K562 (cell line): ENCODE measurements around the gene FDX2.

Experiments used
- POLR2AphosphoS5 ChIP-seq: IDR thresholded peaks from 2 replicates; pipeline ENCODE4 v1.6.1; 2011; ENCODE audit warnings: mild to moderate bottlenecking, low read depth, low read length, moderate library complexity; ENCODE audit not compliant: control insufficient read depth, insufficient read depth
- TF ChIP-seq, protein P1 (sequence below): sonication (generic); formaldehyde crosslinking; IDR thresholded peaks from 2 replicates; pipeline ENCODE4 v1.8.0; 2022; ENCODE audit warnings: missing genetic modification reagents, mild to moderate bottlenecking, borderline replicate concordance
- TF ChIP-seq, protein P2 (sequence below), 2 experiments: fragments of 450-650 bp; formaldehyde crosslinking in 1 of 2; IDR thresholded peaks; 2 replicates each; pipeline versions ENCODE4 v1.4.0 to v1.6.1; 2014 to 2020; ENCODE audit warnings: mild to moderate bottlenecking in 2 of 2, borderline replicate concordance in 1 of 2, low read depth in 1 of 2

DNA sequence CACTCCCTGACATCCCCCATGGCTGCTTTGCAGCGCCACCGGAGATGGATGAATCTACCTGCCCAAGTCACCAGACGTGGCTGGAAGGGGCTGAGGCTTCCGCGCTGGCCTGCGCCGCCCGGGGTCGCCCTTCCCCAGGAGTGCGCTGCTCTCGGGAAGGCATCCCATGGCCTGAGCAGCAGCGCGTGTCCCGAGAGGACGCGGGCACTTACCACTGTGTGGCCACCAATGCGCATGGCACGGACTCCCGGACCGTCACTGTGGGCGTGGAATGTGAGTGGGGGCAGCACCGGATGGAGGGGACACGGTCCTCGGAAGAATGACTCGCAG is 21.5 kb downstream of the FDX2 start:
- TF ChIP-seq, protein P1, sequence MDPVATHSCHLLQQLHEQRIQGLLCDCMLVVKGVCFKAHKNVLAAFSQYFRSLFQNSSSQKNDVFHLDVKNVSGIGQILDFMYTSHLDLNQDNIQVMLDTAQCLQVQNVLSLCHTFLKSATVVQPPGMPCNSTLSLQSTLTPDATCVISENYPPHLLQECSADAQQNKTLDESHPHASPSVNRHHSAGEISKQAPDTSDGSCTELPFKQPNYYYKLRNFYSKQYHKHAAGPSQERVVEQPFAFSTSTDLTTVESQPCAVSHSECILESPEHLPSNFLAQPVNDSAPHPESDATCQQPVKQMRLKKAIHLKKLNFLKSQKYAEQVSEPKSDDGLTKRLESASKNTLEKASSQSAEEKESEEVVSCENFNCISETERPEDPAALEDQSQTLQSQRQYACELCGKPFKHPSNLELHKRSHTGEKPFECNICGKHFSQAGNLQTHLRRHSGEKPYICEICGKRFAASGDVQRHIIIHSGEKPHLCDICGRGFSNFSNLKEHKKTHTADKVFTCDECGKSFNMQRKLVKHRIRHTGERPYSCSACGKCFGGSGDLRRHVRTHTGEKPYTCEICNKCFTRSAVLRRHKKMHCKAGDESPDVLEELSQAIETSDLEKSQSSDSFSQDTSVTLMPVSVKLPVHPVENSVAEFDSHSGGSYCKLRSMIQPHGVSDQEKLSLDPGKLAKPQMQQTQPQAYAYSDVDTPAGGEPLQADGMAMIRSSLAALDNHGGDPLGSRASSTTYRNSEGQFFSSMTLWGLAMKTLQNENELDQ (CRISPR knock-in tag): no peak
- TF ChIP-seq POLR2AphosphoS5: 0 out of 2 replicates have a peak, but pooled peaks have one; percentile 4
- TF ChIP-seq, protein P2, sequence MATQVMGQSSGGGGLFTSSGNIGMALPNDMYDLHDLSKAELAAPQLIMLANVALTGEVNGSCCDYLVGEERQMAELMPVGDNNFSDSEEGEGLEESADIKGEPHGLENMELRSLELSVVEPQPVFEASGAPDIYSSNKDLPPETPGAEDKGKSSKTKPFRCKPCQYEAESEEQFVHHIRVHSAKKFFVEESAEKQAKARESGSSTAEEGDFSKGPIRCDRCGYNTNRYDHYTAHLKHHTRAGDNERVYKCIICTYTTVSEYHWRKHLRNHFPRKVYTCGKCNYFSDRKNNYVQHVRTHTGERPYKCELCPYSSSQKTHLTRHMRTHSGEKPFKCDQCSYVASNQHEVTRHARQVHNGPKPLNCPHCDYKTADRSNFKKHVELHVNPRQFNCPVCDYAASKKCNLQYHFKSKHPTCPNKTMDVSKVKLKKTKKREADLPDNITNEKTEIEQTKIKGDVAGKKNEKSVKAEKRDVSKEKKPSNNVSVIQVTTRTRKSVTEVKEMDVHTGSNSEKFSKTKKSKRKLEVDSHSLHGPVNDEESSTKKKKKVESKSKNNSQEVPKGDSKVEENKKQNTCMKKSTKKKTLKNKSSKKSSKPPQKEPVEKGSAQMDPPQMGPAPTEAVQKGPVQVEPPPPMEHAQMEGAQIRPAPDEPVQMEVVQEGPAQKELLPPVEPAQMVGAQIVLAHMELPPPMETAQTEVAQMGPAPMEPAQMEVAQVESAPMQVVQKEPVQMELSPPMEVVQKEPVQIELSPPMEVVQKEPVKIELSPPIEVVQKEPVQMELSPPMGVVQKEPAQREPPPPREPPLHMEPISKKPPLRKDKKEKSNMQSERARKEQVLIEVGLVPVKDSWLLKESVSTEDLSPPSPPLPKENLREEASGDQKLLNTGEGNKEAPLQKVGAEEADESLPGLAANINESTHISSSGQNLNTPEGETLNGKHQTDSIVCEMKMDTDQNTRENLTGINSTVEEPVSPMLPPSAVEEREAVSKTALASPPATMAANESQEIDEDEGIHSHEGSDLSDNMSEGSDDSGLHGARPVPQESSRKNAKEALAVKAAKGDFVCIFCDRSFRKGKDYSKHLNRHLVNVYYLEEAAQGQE (IDR thresholded peaks at IDR 0.05; ENCODE audit: borderline replicate concordance): no peak
- TF ChIP-seq, protein P2 (CRISPR knock-in tag; IDR thresholded peaks at IDR 0.05; ENCODE audit: low read depth): no peak
